Measurements from ENCODE around the gene GALNT2. TPM values are rescaled to one million over a fixed set of nuclear protein-coding genes. Genes with fewer than 3 reads are reported as not detected.
A peak's percentile ranks its signal among the peaks of the same experiment; 100 is the strongest.

GALNT2 gene
- total and polyA plus RNA-seq, 10 of the 15 experiments (the other 5 are each of a cell fraction or from before 2014, with no cell fraction given) = 0.52 to 27.7 (median 16.3) TPM

DNA sequence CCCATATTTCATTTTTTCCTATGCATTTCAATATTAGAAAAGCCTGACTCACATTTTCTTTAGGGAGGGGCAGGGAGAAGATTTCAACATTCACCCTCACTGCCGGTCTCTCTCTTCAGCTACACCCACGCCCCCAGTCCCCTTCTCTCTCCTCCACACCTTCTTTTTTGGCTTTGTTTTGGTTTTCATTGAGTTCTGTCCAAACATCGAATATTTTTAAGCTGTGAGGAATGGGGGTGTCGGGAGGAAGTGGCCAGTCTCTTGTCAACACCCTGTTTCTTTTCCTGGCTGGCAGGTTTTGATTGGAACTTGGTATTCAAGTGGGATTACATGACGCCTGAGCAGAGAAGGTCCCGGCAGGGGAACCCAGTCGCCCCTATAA lies 181.8 kb downstream of the GALNT2 start:
- Histone ChIP-seq H4K20me1 (ENCODE audit: control insufficient read depth, insufficient read depth) (no peaks in the 10 kb centered on the region), H3K36me3 (ENCODE audit: control insufficient read depth in 2 of 2, insufficient read depth in 2 of 2, low read length in 1 of 2) (peaks cover 6 to 16% of the 10 kb centered on the region in 2 experiments), H3K27me3 (replicated peaks in 1 of 2; ENCODE audit: control insufficient read depth in 2 of 2, insufficient read depth in 2 of 2, low read length in 1 of 2) (no peaks in the 10 kb centered on the region), H3K9ac (ENCODE audit: control insufficient read depth, insufficient read depth, low read length) (no peak overlapping the region), H3K4me3 (no peak overlapping the region), H3K79me2 (ENCODE audit: control insufficient read depth, insufficient read depth, low read length) (no peaks in the 10 kb centered on the region), H3K4me1 (ENCODE audit: control insufficient read depth, insufficient read depth, low read length) (peaks cover 4% of the 10 kb centered on the region; the same call in 1 of the 2 replicates), H3K4me2 (ENCODE audit: control insufficient read depth, insufficient read depth) (no peak overlapping the region), H2AFZ (ENCODE audit: control insufficient read depth, low read depth, low read length) (no peak overlapping the region), H3K27ac (ENCODE audit: control insufficient read depth, insufficient read depth) (no peak overlapping the region), H3K9me3 (replicated peaks; ENCODE audit: control insufficient read depth, insufficient read depth, low read length) (no peaks in the 10 kb centered on the region)
- DNase-seq (ENCODE audit: low read depth, low spot score) (no peak), FAIRE-seq (no peak), ATAC-seq (no peak)
- in situ Hi-C loops (cut with MboI) = no loop called here
- WGBS (ENCODE audit: insufficient coverage, insufficient replicate concordance, low lambda C conversion rate, missing lambda C conversion rate) = 94% methylated on average over 7 of the region's 7 CpGs
- CTCF ChIA-PET = no interaction called here
- no TSS peak for BruUV-seq (replicated peaks)
- POLR2A ChIA-PET = interaction anchor here (0.6 kb wide), 1 partner anchor 721 kb away, joined by 3 read pairs; no protein-coding TSS in a partner anchor
- RAD21 ChIA-PET (ENCODE audit: unreplicated experiment) = no interaction called here
- TF ChIP-seq NFXL1 (IDR thresholded peaks at IDR 0.05; ENCODE audit: borderline replicate concordance) = no peak
- intact Hi-C loops (cut with micrococcal nuclease; ENCODE audit: unreplicated experiment) = no loop called here
- SMC1A ChIA-PET (ENCODE audit: uncharacterized antibody, unreplicated experiment) = no interaction called here

- Histone ChIP-seq H3K4me2 (ENCODE audit: control insufficient read depth, insufficient read depth) (no peak overlapping the region), H3K27me3 (replicated peaks in 1 of 2; ENCODE audit: control insufficient read depth in 2 of 2, insufficient read depth in 2 of 2, low read length in 1 of 2) (no peaks in the 10 kb centered on the region), H3K27ac (ENCODE audit: control insufficient read depth, insufficient read depth) (no peak overlapping the region), H3K9me3 (replicated peaks; ENCODE audit: control insufficient read depth, insufficient read depth, low read length) (no peaks in the 10 kb centered on the region), H4K20me1 (ENCODE audit: control insufficient read depth, insufficient read depth) (no peaks in the 10 kb centered on the region), H3K4me1 (ENCODE audit: control insufficient read depth, insufficient read depth, low read length) (peaks cover 4% of the 10 kb centered on the region; the same call in 1 of the 2 replicates), H3K4me3 (no peak overlapping the region), H3K9ac (ENCODE audit: control insufficient read depth, insufficient read depth, low read length) (no peak overlapping the region), H2AFZ (ENCODE audit: control insufficient read depth, low read depth, low read length) (no peak overlapping the region), H3K79me2 (ENCODE audit: control insufficient read depth, insufficient read depth, low read length) (no peaks in the 10 kb centered on the region), H3K36me3 (ENCODE audit: control insufficient read depth in 2 of 2, insufficient read depth in 2 of 2, low read length in 1 of 2) (peaks cover 6 to 16% of the 10 kb centered on the region in 2 experiments)
- DNase-seq (ENCODE audit: low read depth, low spot score) (no peak), FAIRE-seq (no peak), ATAC-seq (no peak)
- ChIA-PET SMC1A (ENCODE audit: uncharacterized antibody, unreplicated experiment) (no interaction called here), CTCF (no interaction called here), RAD21 (ENCODE audit: unreplicated experiment) (no interaction called here), POLR2A (no interaction called here)
- in situ Hi-C loops (cut with MboI) (no loop called here), intact Hi-C loops (cut with micrococcal nuclease; ENCODE audit: unreplicated experiment) (no loop called here)
- BruUV-seq (replicated peaks) = no TSS peak
- TF ChIP-seq HCFC1 (IDR thresholded peaks at IDR 0.05; ENCODE audit: low read length) = no peak
- no peak for TF ChIP-seq ZNF24 (IDR thresholded peaks at IDR 0.05)
- TF ChIP-seq, protein P1, sequence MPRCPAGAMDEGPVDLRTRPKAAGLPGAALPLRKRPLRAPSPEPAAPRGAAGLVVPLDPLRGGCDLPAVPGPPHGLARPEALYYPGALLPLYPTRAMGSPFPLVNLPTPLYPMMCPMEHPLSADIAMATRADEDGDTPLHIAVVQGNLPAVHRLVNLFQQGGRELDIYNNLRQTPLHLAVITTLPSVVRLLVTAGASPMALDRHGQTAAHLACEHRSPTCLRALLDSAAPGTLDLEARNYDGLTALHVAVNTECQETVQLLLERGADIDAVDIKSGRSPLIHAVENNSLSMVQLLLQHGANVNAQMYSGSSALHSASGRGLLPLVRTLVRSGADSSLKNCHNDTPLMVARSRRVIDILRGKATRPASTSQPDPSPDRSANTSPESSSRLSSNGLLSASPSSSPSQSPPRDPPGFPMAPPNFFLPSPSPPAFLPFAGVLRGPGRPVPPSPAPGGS (IDR thresholded peaks at IDR 0.05; ENCODE audit: borderline replicate concordance, insufficient read depth, low read depth, low read length, poor library complexity, severe bottlenecking) = peak; percentile 74
- TF ChIP-seq GABPA (IDR thresholded peaks at IDR 0.05; ENCODE audit: low read depth) = no peak
- no peak for TF ChIP-seq NFYB (IDR thresholded peaks at IDR 0.05; ENCODE audit: insufficient read depth, low read depth, low read length)
- TF ChIP-seq CEBPB (IDR thresholded peaks at IDR 0.05; ENCODE audit: borderline replicate concordance in 1 of 2, low read depth in 2 of 2, low read length in 2 of 2) = no peak
- no peak for TF ChIP-seq FOS (IDR thresholded peaks at IDR 0.05; ENCODE audit: borderline replicate concordance, extremely low read depth, insufficient read length)
- WGBS (ENCODE audit: insufficient coverage, insufficient replicate concordance, low lambda C conversion rate, missing lambda C conversion rate) = over 99% methylated on average over 11 of the region's 11 CpGs
These were observed 182.8 kb downstream of the GALNT2 start for GRCh38 chr1:230249695-230250480.
